Measurements from ENCODE around the gene WDR53. TPM values are rescaled to one million over a fixed set of nuclear protein-coding genes. Genes with fewer than 3 reads are reported as not detected.

WDR53 gene

Small RNA genes within 50 kb of the gene (small RNA-seq; reads per million reads assigned to genes)
- gene RPS29P3 (ENCODE audit: low read depth), result not detected

Measured in mesenchymal stem cell (in vitro differentiated cells and primary cell).